HEK293T (cell line): ENCODE results near the gene UQCRC2.

Experiments
- BHLHE40 ChIP-seq: fragments of 450-650 bp; IDR thresholded peaks from 2 replicates; pipeline ENCODE4 v1.6.1; 2016; ENCODE audit warnings: mild to moderate bottlenecking, moderate library complexity, borderline replicate concordance
- CTBP1 ChIP-seq: fragments of 450-650 bp; IDR thresholded peaks from 2 replicates; pipeline ENCODE4 v1.6.1; 2016; ENCODE audit warnings: borderline replicate concordance
- ELF4 ChIP-seq: fragments of 450-650 bp; IDR thresholded peaks from 2 replicates; pipeline ENCODE4 v1.6.1; 2017; ENCODE audit warnings: antibody characterized with exemption
- FOXK2 ChIP-seq: fragments of 450-650 bp; IDR thresholded peaks from 2 replicates; pipeline ENCODE4 v1.6.1; 2016; ENCODE audit warnings: mild to moderate bottlenecking
- FOXM1 ChIP-seq: fragments of 450-650 bp; IDR thresholded peaks from 2 replicates; pipeline ENCODE4 v1.6.1; 2017; ENCODE audit warnings: mild to moderate bottlenecking, borderline replicate concordance
- LEF1 ChIP-seq: fragments of 450-650 bp; IDR thresholded peaks from 2 replicates; pipeline ENCODE4 v1.6.1; 2017; ENCODE audit warnings: mild to moderate bottlenecking, borderline replicate concordance

- TF ChIP-seq BHLHE40 (no peak), FOXM1 (no peak), CTBP1 (no peak), ELF4 (no peak), LEF1 (no peak), FOXK2 (no peak)
These were observed 57.7 kb downstream of the UQCRC2 start for GRCh38 chr16:22010902-22011301.
